ENCODE measurements around the gene FURIN. TPM values are rescaled to one million over a fixed set of nuclear protein-coding genes. Genes with fewer than 3 reads are reported as not detected.
"Not testable (repeated sequence)": the region's sequence is repeated elsewhere in the genome, so short reads cannot be mapped to it uniquely, and the experiment has no call there.

FURIN gene
- total RNA-seq, 1 donor from 2014 or later = 47.6 TPM

DNA sequence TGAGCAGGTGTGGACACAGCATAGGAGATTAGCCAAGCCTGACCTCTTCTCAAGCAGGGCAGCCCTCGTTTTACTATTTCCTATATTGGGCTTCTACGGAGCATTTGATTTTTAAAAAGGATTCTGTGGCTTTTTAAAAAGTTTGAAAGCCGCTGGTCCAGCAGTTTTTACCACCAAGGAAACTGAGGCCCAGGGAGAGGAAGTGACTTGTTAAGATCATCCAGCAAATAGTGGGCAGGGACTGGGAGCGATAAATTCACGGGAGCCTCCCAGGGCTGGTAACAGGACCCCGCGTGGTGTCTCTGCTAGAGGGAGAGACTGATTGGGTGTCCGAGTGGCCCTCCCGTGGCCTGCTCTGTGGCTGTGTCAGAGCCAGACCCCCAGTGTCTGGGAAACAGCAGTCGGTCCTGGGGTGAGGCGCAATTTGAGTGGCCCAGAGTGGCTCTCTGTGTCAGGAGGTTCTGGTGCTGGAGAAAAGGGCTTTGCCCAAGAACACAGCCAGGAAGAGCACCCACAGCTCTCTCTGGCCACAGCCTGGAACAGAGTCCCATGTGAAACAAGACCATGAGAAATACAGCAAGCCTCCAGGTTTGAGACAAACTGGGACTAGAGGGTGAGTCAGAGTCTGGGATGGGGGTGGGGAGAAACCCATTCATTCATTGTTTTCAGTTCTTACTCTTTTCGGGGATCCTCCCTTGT, 4.2 kb downstream of the FURIN start:
- DNase-seq (ENCODE audit: extremely low spot score in 2 of 2) = no peak
- peaks cover 57% of the 10 kb centered on the region for H3K4me1 ChIP-seq
- intact Hi-C loops (cut with DNase I) = no loop called here

GRCh38 chr15:90873488-90873997, 5.2 kb downstream of the FURIN start:
- H3K4me1 ChIP-seq = peaks cover 48% of the 10 kb centered on the region
- no peak for TF ChIP-seq POLR2A (IDR thresholded peaks at IDR 0.05)
- TF ChIP-seq, protein P1, sequence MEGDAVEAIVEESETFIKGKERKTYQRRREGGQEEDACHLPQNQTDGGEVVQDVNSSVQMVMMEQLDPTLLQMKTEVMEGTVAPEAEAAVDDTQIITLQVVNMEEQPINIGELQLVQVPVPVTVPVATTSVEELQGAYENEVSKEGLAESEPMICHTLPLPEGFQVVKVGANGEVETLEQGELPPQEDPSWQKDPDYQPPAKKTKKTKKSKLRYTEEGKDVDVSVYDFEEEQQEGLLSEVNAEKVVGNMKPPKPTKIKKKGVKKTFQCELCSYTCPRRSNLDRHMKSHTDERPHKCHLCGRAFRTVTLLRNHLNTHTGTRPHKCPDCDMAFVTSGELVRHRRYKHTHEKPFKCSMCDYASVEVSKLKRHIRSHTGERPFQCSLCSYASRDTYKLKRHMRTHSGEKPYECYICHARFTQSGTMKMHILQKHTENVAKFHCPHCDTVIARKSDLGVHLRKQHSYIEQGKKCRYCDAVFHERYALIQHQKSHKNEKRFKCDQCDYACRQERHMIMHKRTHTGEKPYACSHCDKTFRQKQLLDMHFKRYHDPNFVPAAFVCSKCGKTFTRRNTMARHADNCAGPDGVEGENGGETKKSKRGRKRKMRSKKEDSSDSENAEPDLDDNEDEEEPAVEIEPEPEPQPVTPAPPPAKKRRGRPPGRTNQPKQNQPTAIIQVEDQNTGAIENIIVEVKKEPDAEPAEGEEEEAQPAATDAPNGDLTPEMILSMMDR (IDR thresholded peaks at IDR 0.05) = no peak
- no peak for TF ChIP-seq POLR2AphosphoS5 (IDR thresholded peaks at IDR 0.05; ENCODE audit: insufficient read depth in 1 of 2, low read depth in 1 of 2)
- peaks cover 0 to 29% of the 10 kb centered on the region in 2 donors for H3K36me3 ChIP-seq
- H3K27ac ChIP-seq = peak overlapping the region; percentile 89
- DNase-seq (ENCODE audit: extremely low spot score in 2 of 2) = no peak
- no peaks in the 10 kb centered on the region for H3K9me3 ChIP-seq
- H3K27me3 ChIP-seq = no peaks in the 10 kb centered on the region
- intact Hi-C loops (cut with DNase I) = no loop called here
- H3K4me3 ChIP-seq = no peak overlapping the region

More for the DNA sequence above, 4.2 kb downstream of the FURIN start:
- no peaks in the 10 kb centered on the region for H3K9me3 ChIP-seq
- no peaks in the 10 kb centered on the region for H3K27me3 ChIP-seq
- peaks cover 0 to 21% of the 10 kb centered on the region in 2 donors for H3K36me3 ChIP-seq
- TF ChIP-seq POLR2AphosphoS5 (IDR thresholded peaks at IDR 0.05; ENCODE audit: insufficient read depth in 1 of 2, low read depth in 1 of 2) (peak in 1 of 2 donors; percentile 38), POLR2A (IDR thresholded peaks at IDR 0.05) (no peak)
- TF ChIP-seq, protein P1 (IDR thresholded peaks at IDR 0.05) = no peak
- peak overlapping the region; percentile 89 for H3K27ac ChIP-seq
- peak overlapping the region; percentile 74 to 81 for H3K4me3 ChIP-seq

- Histone ChIP-seq H3K4me1 (peaks cover 44% of the 10 kb centered on the region), H3K36me3 (peaks cover 0 to 35% of the 10 kb centered on the region in 2 donors), H3K27ac (peak overlapping the region; percentile 89), H3K9me3 (no peaks in the 10 kb centered on the region), H3K27me3 (no peaks in the 10 kb centered on the region), H3K4me3 (no peak overlapping the region)
- intact Hi-C loops (cut with DNase I) = no loop called here
- TF ChIP-seq, protein P1 (IDR thresholded peaks at IDR 0.05) = no peak
- TF ChIP-seq POLR2A (IDR thresholded peaks at IDR 0.05) (no peak), POLR2AphosphoS5 (IDR thresholded peaks at IDR 0.05; ENCODE audit: insufficient read depth in 1 of 2, low read depth in 1 of 2) (no peak)
- DNase-seq (ENCODE audit: extremely low spot score in 2 of 2) = no peak
These were observed 5.7 kb downstream of the FURIN start for GRCh38 chr15:90873998-90874605.

GRCh38 chr15:90874986-90875385, 6.6 kb downstream of the FURIN start:
- intact Hi-C loops (cut with DNase I); DNase-seq (ENCODE audit: extremely low spot score in 2 of 2); H3K27me3 ChIP-seq; H3K27ac ChIP-seq; H3K4me3 ChIP-seq; H3K9me3 ChIP-seq: not testable (repeated sequence)
- H3K4me1 ChIP-seq = peaks cover 35% of the 10 kb centered on the region
- peaks cover 0 to 43% of the 10 kb centered on the region in 2 donors for H3K36me3 ChIP-seq

- DNase-seq (ENCODE audit: extremely low spot score in 2 of 2) = no peak
- TF ChIP-seq POLR2AphosphoS5 (IDR thresholded peaks at IDR 0.05; ENCODE audit: insufficient read depth in 1 of 2, low read depth in 1 of 2) (no peak), POLR2A (IDR thresholded peaks at IDR 0.05) (no peak)
- TF ChIP-seq, protein P1 (IDR thresholded peaks at IDR 0.05) = no peak
- Histone ChIP-seq H3K4me3 (no peak overlapping the region), H3K27me3 (no peaks in the 10 kb centered on the region), H3K9me3 (no peaks in the 10 kb centered on the region), H3K36me3 (peaks cover 0 to 49% of the 10 kb centered on the region in 2 donors), H3K27ac (no peak overlapping the region), H3K4me1 (peaks cover 29% of the 10 kb centered on the region)
- intact Hi-C loops (cut with DNase I) = no loop called here
These were observed 7.2 kb downstream of the FURIN start for GRCh38 chr15:90875549-90875981.

All from vagina (tissue), 2 donors.